ENCODE results near the gene CSMD2. TPM values are rescaled to one million over a fixed set of nuclear protein-coding genes. Genes with fewer than 3 reads are reported as not detected.

CSMD2 gene
- polyA plus RNA-seq, 3 donors, result 0.84 to 1.3 (median 1.0) TPM

DNA sequence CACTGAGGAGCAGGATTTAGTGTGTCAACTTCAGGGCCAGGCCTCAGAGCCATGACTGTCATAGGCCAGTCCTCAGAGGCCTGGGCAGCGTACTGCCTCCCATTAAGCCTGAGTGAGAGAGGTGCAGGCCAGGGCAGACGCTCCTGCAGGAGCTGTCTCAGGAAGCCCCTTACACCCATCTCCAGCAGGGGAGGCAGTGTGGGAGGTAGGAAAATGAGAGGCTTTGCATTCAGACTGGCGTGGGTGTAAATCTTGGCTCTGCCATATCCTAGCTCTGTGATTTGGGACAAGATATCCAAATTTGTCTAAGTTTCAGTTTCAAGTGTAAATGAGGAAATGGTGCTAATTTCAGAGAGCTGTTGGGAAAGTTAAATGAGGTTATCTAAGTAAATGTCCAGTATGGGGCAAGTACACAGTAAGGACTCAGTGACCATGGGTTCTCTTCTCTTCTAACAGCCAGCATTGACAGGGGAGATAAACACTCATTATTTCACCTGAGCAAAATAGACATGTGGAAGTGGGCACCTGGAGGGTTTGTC lies 508.5 kb downstream of the CSMD2 start:
- no peak for DNase-seq (ENCODE audit: extremely low read depth in 1 of 11, low read depth in 9 of 11, low spot score in 4 of 11)

DNA sequence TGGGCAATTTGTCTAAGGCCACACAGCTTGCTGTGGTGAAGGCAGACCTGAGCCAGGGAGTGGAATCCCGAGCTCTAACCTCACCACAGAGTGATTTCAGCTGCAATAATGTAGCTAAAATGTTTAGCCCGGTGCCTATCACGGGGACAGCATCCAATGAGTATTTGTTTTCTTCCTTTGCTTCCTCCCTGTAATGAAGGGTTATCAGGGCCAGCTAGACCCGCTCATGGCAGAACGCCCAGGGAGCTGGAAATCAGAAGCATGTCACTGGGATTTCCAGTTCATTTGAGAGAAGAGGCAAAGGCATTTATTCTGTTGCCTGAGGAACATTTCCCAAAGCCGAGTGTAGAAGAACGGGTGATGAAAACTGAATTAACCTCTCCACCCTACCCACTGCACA lies 509.5 kb downstream of the CSMD2 start:
- no peak for DNase-seq (ENCODE audit: extremely low read depth in 1 of 11, low read depth in 9 of 11, low spot score in 4 of 11)

GRCh38 chr1:33654267-33654834 lies 510.7 kb downstream of the CSMD2 start:
- no peak for DNase-seq (ENCODE audit: extremely low read depth in 1 of 11, low read depth in 9 of 11, low spot score in 4 of 11)

- no peak for DNase-seq (ENCODE audit: extremely low read depth in 1 of 11, low read depth in 9 of 11, low spot score in 4 of 11)
Measured at GRCh38 chr1:33653226-33653625, 511.8 kb downstream of the CSMD2 start.

DNA sequence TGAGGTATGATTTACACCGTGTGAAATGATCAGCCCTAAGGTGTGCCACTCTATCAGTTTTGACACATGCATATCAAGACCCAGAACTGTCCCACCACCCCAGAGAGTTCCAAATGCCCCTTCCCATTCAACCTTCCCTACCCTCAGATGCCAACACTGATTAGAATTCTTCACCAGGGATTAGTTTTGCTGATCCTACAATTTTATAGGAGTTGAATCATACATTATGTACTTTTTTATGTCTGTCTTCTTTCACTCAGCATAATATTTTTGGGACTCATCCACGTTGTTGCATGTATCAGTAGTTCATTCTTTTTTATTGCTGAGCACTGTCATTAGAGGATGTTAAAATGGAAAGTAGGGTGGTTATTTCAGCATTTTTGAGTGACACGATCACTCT lies 514.3 kb downstream of the CSMD2 start:
- DNase-seq (ENCODE audit: extremely low read depth in 1 of 11, low read depth in 9 of 11, low spot score in 4 of 11), result no peak

DNA sequence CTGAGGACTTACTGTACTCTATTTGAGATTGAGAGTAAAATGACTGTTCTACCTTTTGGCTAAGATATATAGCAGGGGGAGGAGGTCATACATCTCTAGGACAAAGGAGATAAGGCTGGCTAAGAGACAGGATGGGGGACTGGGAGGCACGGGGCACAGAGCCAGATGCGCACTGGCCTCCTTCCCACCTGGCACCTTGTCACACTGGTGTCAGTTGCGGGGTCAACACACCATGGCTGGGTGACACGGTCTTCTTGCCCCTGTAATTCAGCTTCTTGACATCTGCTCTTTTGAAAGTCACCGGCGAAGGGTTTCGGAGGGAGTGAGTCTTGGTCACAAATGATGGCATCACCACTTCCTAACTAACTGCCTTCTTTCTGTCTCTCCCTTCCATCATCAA lies 515.3 kb downstream of the CSMD2 start:
- DNase-seq (ENCODE audit: extremely low read depth in 1 of 11, low read depth in 9 of 11, low spot score in 4 of 11), result no peak

GRCh38 chr1:33643216-33643615 lies 521.8 kb downstream of the CSMD2 start:
- DNase-seq (ENCODE audit: extremely low read depth in 1 of 11, low read depth in 9 of 11, low spot score in 4 of 11), result no peak

GRCh38 chr1:33641104-33641830 lies 523.8 kb downstream of the CSMD2 start:
- no peak for DNase-seq (ENCODE audit: extremely low read depth in 1 of 11, low read depth in 9 of 11, low spot score in 4 of 11)

DNA sequence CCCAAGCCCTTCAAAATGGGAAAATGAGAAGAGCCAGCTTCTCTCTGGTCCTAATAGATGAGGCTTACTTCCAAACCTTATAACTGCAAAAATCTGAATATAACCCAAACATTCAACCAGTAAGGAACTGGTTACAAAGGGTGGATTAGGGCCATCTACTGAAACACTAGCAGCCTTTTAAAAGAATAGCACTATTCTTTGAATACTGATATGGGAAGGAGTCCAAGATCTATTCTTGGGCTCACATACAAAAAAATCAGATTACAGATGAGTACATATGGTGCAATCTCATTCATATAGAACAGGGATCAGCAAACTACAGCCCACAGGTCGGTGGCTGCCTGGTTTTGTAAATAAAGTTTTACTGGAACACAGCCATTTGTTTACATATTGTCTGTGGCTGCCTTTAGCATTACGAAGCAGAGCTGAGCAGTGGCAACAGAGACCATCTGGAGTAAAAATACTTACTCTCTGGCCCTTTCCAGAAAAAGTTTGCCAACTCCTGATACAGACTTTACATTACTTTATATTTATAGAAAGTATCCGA lies 524.8 kb downstream of the CSMD2 start:
- no peak for DNase-seq (ENCODE audit: extremely low read depth in 1 of 11, low read depth in 9 of 11, low spot score in 4 of 11)

GRCh38 chr1:33637846-33638440 lies 527.1 kb downstream of the CSMD2 start:
- no peak for DNase-seq (ENCODE audit: extremely low read depth in 1 of 11, low read depth in 9 of 11, low spot score in 4 of 11)

DNA sequence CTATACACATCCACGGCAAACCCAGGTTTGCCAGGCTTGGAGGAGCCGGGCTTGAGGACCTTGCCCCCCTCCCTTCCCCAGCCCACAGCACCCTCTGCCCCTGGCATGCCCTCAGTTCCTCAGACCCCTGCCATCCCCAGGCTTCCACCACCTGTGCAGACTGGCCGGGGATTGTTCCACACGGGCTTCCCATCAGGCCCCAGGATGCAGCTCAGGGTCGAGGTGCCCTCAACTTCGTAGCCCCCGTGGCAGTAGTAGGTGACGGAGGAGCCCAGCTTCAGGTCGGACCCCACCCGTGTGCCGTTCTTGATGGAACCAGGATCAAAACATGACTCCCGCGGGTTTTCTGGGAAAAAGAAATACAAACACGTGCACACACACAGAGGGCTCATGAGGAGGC lies 528.8 kb downstream of the CSMD2 start:
- no peak for DNase-seq (ENCODE audit: extremely low read depth in 1 of 11, low read depth in 9 of 11, low spot score in 4 of 11)

DNA sequence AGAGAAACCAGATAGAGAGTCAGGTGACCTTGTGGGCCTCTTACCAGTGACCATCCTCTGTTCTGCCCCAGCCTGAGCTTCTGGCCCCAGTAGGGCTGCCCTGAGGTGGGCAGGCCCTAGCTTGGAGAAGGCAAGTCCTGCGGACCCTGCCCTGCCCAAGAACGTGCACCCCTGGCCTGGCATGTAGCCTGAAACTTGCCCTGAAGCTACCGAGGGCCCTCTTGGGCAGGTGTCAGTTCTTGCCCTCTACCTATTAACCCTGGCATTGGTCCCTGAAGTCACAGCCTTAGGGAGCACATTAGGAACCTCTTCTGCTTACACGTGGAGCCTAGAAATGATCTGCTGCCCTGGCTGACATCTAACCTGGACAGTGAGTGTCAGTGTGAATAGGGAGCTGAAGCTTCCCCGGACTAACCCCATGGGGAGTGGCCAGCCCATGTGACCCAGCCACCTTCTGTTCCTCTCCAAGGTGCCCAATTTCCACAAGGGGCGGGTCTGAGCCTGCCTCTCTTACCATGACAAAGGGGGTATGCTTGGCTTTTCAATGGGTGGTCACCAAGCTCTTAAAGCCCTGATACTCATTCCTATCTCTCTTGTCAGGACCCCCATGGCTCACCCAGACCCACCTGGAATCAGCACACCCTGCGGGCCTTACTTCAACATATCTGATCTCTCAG lies 529.6 kb downstream of the CSMD2 start:
- DNase-seq (ENCODE audit: extremely low read depth in 1 of 11, low read depth in 9 of 11, low spot score in 4 of 11), result no peak

- DNase-seq (ENCODE audit: extremely low read depth in 1 of 11, low read depth in 9 of 11, low spot score in 4 of 11), result peak in 7 of 11 donors; percentile 10 to 35 (median 27)
Measured at GRCh38 chr1:33634806-33635205, 530.2 kb downstream of the CSMD2 start.

DNA sequence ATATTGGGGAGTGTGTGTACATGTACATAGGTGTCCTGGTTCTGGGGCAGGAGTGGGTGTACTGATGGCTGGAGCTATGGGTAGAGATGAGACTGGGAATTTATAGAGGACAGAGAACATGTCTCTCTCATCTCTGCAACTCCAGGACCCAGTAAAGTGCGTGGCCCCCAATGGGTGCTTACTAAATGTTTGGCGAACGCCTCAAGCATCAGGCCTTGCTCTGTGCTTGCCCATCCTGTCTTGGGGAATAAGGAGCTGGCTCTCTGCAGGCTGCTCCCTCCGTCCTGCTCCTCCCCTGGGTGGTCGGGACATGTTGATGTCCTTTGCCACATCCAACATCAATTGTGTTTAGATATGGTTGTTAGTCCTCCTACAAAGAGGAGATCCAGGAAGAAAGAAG lies 530.9 kb downstream of the CSMD2 start:
- DNase-seq (ENCODE audit: extremely low read depth in 1 of 11, low read depth in 9 of 11, low spot score in 4 of 11), result no peak

GRCh38 chr1:33633019-33633801 lies 531.8 kb downstream of the CSMD2 start:
- peak; percentile 61 to 88 (median 79) for DNase-seq (ENCODE audit: extremely low read depth in 1 of 11, low read depth in 9 of 11, low spot score in 4 of 11)

GRCh38 chr1:33630686-33631085 lies 534.3 kb downstream of the CSMD2 start:
- no peak for DNase-seq (ENCODE audit: extremely low read depth in 1 of 11, low read depth in 9 of 11, low spot score in 4 of 11)

DNA sequence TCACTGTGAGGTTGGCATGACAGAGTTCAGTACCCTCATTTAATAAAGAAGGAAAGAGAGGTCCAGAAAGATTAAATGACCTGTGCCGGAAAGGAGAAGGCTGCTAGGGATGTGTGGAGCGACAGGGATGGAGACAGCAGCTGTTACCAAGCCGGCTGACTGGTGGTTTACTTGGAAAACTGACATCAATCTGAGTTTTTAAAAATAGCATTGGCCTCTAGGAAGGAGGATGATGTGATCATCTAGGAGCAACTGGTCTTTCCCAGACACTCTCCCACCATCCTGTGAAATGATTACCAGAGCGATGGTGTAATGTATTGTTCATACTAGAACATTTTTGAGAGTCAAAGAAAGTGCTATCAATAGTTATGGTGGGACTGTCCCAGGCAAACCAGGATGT lies 538.2 kb downstream of the CSMD2 start:
- DNase-seq (ENCODE audit: extremely low read depth in 1 of 11, low read depth in 9 of 11, low spot score in 4 of 11), result no peak

GRCh38 chr1:33624991-33625870 lies 539.8 kb downstream of the CSMD2 start:
- no peak for DNase-seq (ENCODE audit: extremely low read depth in 1 of 11, low read depth in 9 of 11, low spot score in 4 of 11)

All from renal cortex interstitium (tissue), 11 donors.